Heart left ventricle (tissue), 16 donors: ENCODE results near the gene BBS10. TPM values are rescaled to one million over a fixed set of nuclear protein-coding genes. Genes with fewer than 3 reads are reported as not detected.

Source experiments
- ATAC-seq, 4 donors: fragments of 200-7000 bp; cut with Tn5 transposase; one replicate each; pipeline ENCODE4 v1.9.1; 2020 to 2022; ENCODE audit warnings: moderate library complexity in 4 of 4, mild to moderate bottlenecking in 3 of 4, moderate number of reproducible peaks in 1 of 4
- DNase-seq, 5 donors: peaks; one replicate each; pipeline ENCODE4 v3.0.0-alpha.2; 2020
- H3K27ac ChIP-seq, 12 donors: fragments of 200-600 bp; sonication (generic) in 4 of 12; one replicate each; pipeline versions ENCODE4 v1.5.0 to v1.8.0; 2016 to 2022; ENCODE audit warnings: mild to moderate bottlenecking in 2 of 12
- H3K27me3 ChIP-seq, 9 donors: fragments of 200-600 bp; sonication (generic) in 2 of 9; one replicate each; pipeline versions ENCODE4 v1.5.1 to v1.8.0; 2016 to 2022; ENCODE audit warnings: mild to moderate bottlenecking in 3 of 9
- H3K36me3 ChIP-seq, 9 donors: fragments of 200-600 bp; sonication (generic) in 2 of 9; one replicate each; pipeline versions ENCODE4 v1.5.0 to v1.8.0; 2018 to 2022; ENCODE audit warnings: mild to moderate bottlenecking in 2 of 9
- H3K4me1 ChIP-seq, 12 donors: fragments of 200-600 bp; sonication (generic) in 4 of 12; one replicate each; pipeline versions ENCODE4 v1.5.0 to v1.8.0; 2016 to 2022; ENCODE audit warnings: mild to moderate bottlenecking in 3 of 12
- H3K4me3 ChIP-seq, 12 donors: fragments of 200-600 bp; sonication (generic) in 4 of 12; one replicate each; pipeline versions ENCODE4 v1.5.0 to v1.8.0; 2017 to 2022; ENCODE audit warnings: mild to moderate bottlenecking in 9 of 12, moderate library complexity in 4 of 12
- H3K9me3 ChIP-seq, 12 donors: fragments of 200-600 bp; sonication (generic) in 4 of 12; one replicate each; pipeline versions ENCODE4 v1.5.0 to v1.8.0; 2016 to 2022; ENCODE audit warnings: mild to moderate bottlenecking in 1 of 12
- CTCF ChIP-seq, 12 donors: fragments of 200-600 bp; sonication (generic) in 4 of 12; IDR thresholded peaks; one replicate each; pipeline versions ENCODE4 v1.5.0 to v1.8.0; 2018 to 2022; ENCODE audit warnings: antibody characterized with exemption in 12 of 12, mild to moderate bottlenecking in 5 of 12
- POLR2A ChIP-seq, 2 donors: fragments of 450-650 bp; IDR thresholded peaks; one replicate each; pipeline ENCODE4 v1.6.1; 2017; ENCODE audit warnings: antibody characterized with exemption in 2 of 2, mild to moderate bottlenecking in 2 of 2, moderate library complexity in 2 of 2
- WGBS, 4 donors: extraction: QIAGEN DNeasy Blood & Tissue Kit in 2 of 4; methylation state at CpG; one replicate each; pipeline versions ENCODE4 v1.1.5 to v1.1.7; 2013 to 2018; 5-methylcytosine and 5-hydroxymethylcytosine counted together
- intact Hi-C, 10 donors: fragments of 100-400 bp; cut with DNase I; formaldehyde crosslinking; loops; one replicate each; pipeline versions ENCODE4 v1.11.1 to v1.14.2; 2022
- polyA plus RNA-seq, 2 donors: library from polyadenylated mRNA; stranded (reverse); fragments of 200-250 nt; gene quantifications; one replicate each; pipeline ENCODE4 v1.2.3, GENCODE V29; 2013
- total RNA-seq, 9 donors: library from RNA; depleted of rRNA in 2 of 9; stranded (reverse); fragments of >200 nt in 2 of 9; fragmentation: NEBNext Ultra II Directional in 3 of 9; extraction: Animal tissue kit (Norgen Biotek cat#: 25700) in 3 of 9; gene quantifications; one replicate each; pipeline versions ENCODE4 v1.1.0 to v1.2.4, GENCODE V29; 2016 to 2023
- donor health status: ischemic (EF 13 %, LVEDD 7.1; RV severe dilation, severe dysfunction).
- donor health status: healthy with polysubstance abuse.
- donor health status: DM: no; HTN: yes; CAD: no.
- donor health status: DM: no; HTN: no; CAD: no.
- donor health status: ischemic (EF 25% LVEDD 6.9; RV normal size, moderate dysfunction).
- donor health status: ischemic (EF 25% LVEDD 5.7; RV mildly dilated, moderate dysfunction).
- donor health status: healthy.
- donor health status: DM: yes; HTN: yes; CAD: no.
- donor health status: ischemic (EF 35%, LVEDD 5.7; RV mildly dilated, moderate dysfunction).
- donor health status: nonischemic (EF 11% LVEDD 7.7; RV severe dilation, severe dysfunction).
- donor health status: DM: yes; HTN: yes; CAD: no.
- donor health status: PGD.
- donor health status: ischemic (EF 29% LVEDD 5.4; RV normal size, mild dysfunction).
- donor health status: nonischemic (EF 23%, LVEDD 6.1; RV moderate dilation, normal function).

The BBS10 gene
- total and polyA plus RNA-seq, 11 donors, result 4.5 to 13.4 (median 8.3) TPM

GRCh38 chr12:76318773-76319594 lies 29.2 kb downstream of the BBS10 start:
- Histone ChIP-seq H3K9me3 (no peaks in the 10 kb centered on the region), H3K27ac (no peak overlapping the region), H3K4me1 (no peaks in the 10 kb centered on the region), H3K4me3 (no peak overlapping the region), H3K27me3 (peaks cover 0 to 7% (median 0%) of the 10 kb centered on the region in 9 donors), H3K36me3 (no peaks in the 10 kb centered on the region)
- WGBS, 4 donors, result 75 to 100% (median 92%) methylated on average over 1 of the region's 1 CpG
- no peak for ATAC-seq
- TF ChIP-seq CTCF (IDR thresholded peaks at IDR 0.05) (no peak), POLR2A (IDR thresholded peaks at IDR 0.05) (no peak)
- intact Hi-C loops, result no loop called here
- DNase-seq, result no peak

- DNase-seq, result no peak
- no peak overlapping the region for H3K27ac ChIP-seq
- 93 to 100% (median 97%) methylated on average over 1 of the region's 1 CpG for WGBS, 4 donors
- TF ChIP-seq POLR2A (IDR thresholded peaks at IDR 0.05), result no peak
- TF ChIP-seq CTCF (IDR thresholded peaks at IDR 0.05), result no peak
- H3K27me3 ChIP-seq, result peaks cover 0 to 7% (median 0%) of the 10 kb centered on the region in 9 donors
- H3K4me1 ChIP-seq, result no peaks in the 10 kb centered on the region
- ATAC-seq, result no peak
- no peak overlapping the region for H3K4me3 ChIP-seq
- no peaks in the 10 kb centered on the region for H3K9me3 ChIP-seq
- no peaks in the 10 kb centered on the region for H3K36me3 ChIP-seq
- intact Hi-C loops, result no loop called here
Measured at GRCh38 chr12:76317976-76318375, 30.2 kb downstream of the BBS10 start.

- Histone ChIP-seq H3K27me3 (peaks cover 0 to 7% (median 0%) of the 10 kb centered on the region in 9 donors), H3K36me3 (no peaks in the 10 kb centered on the region), H3K4me3 (no peak overlapping the region), H3K4me1 (no peaks in the 10 kb centered on the region), H3K27ac (no peak overlapping the region), H3K9me3 (no peaks in the 10 kb centered on the region)
- TF ChIP-seq POLR2A (IDR thresholded peaks at IDR 0.05), result no peak
- TF ChIP-seq CTCF (IDR thresholded peaks at IDR 0.05), result no peak
- intact Hi-C loops, result no loop called here
- DNase-seq (no peak), ATAC-seq (no peak)
- WGBS, 4 donors, result 87 to 92% (median 90%) methylated on average over 7 of the region's 7 CpGs
Measured at GRCh38 chr12:76316468-76316867, 31.7 kb downstream of the BBS10 start.

- TF ChIP-seq CTCF (IDR thresholded peaks at IDR 0.05), result no peak
- no peak for TF ChIP-seq POLR2A (IDR thresholded peaks at IDR 0.05)
- no peak for ATAC-seq
- no peaks in the 10 kb centered on the region for H3K36me3 ChIP-seq
- no peak overlapping the region for H3K4me3 ChIP-seq
- intact Hi-C loops, result no loop called here
- no peak overlapping the region for H3K27ac ChIP-seq
- WGBS, 4 donors, result 68 to 83% (median 73%) methylated on average over 6 to 9 of the region's 9 CpGs
- H3K4me1 ChIP-seq, result no peaks in the 10 kb centered on the region
- no peak for DNase-seq
- H3K9me3 ChIP-seq, result no peaks in the 10 kb centered on the region
- no peaks in the 10 kb centered on the region for H3K27me3 ChIP-seq
Measured at GRCh38 chr12:76313299-76313698, 34.9 kb downstream of the BBS10 start.
